Esophagus squamous epithelium (tissue), 4 donors: ENCODE results near the gene PRRT1.
"Not testable (repeated sequence)": the region's sequence is repeated elsewhere in the genome, so short reads cannot be mapped to it uniquely, and the experiment has no call there.

Experiments
- CTCF ChIP-seq, 6 experiments: fragments of 450-650 bp in 4 of 6; fragments of 200-600 bp in 2 of 6; sonication (generic) in 2 of 6; IDR thresholded peaks; one replicate each; pipeline ENCODE4 v1.5.1; 2016 to 2019; ENCODE audit warnings: antibody characterized with exemption in 6 of 6, mild to moderate bottlenecking in 4 of 6, moderate library complexity in 4 of 6
- POLR2A ChIP-seq, 4 donors: fragments of 450-650 bp; IDR thresholded peaks; one replicate each; pipeline ENCODE4 v1.6.1; 2017; ENCODE audit warnings: antibody characterized with exemption in 4 of 4, mild to moderate bottlenecking in 4 of 4, moderate library complexity in 3 of 4

- TF ChIP-seq CTCF, POLR2A (IDR thresholded peaks at IDR 0.05): not testable (repeated sequence)
These were observed 34.0 kb upstream of the PRRT1 start for GRCh38 chr6:32185681-32186131.
